Endothelial cell of umbilical vein (primary cell): Measurements from ENCODE around the gene KLK3. TPM values are rescaled to one million over a fixed set of nuclear protein-coding genes. Genes with fewer than 3 reads are reported as not detected.

Experiments used
- BruUV-seq: library from RNA; stranded (reverse); fragments of 400-500 nt; replicated peaks from 2 replicates; lab custom pipeline; 2021; lab: Mats Ljungman, UMichigan
- CTCF ChIA-PET: fragments of 300-600, 350-600 bp; sonication (Branson Sonifier 250); formaldehyde crosslinking; loops from one replicate; lab custom pipeline; 2021; ENCODE audit warnings: antibody characterized with exemption, inconsistent platforms; lab: Charles Lee
- POLR2A ChIA-PET: fragments of 300-600, 350-600 bp; sonication (Branson Sonifier 250); formaldehyde crosslinking; loops from one replicate; lab custom pipeline; 2021; ENCODE audit warnings: antibody characterized with exemption, inconsistent platforms; lab: Charles Lee
- DNase-seq: peaks from one replicate; pipeline ENCODE4 v3.0.0-alpha.2; 2011; ENCODE audit warnings: low read depth, low spot score
- FAIRE-seq: peaks from 2 replicates; lab custom pipeline; 2011; peaks lifted over from hg19 to GRCh38; lab: Jason Lieb, UNC
- H2AFZ ChIP-seq: 2 replicates; pipeline ENCODE4 v1.6.0; 2012; ENCODE audit warnings: low read depth, low read length, control low read depth, inconsistent platforms
- H3K27ac ChIP-seq: 2 replicates; pipeline ENCODE4 v1.5.1; 2011; ENCODE audit warnings: low read depth, mild to moderate bottlenecking, control low read depth, low read length, moderate library complexity; ENCODE audit not compliant: insufficient read depth
- H3K27me3 ChIP-seq, 2 experiments: 2 replicates each; pipeline versions ENCODE4 v1.6.0 to v1.6.1; 2011; ENCODE audit warnings: low read length in 2 of 2, mixed read lengths in 1 of 2; ENCODE audit not compliant: control insufficient read depth in 2 of 2, insufficient read depth in 2 of 2
- H3K36me3 ChIP-seq, 2 experiments: 2 replicates in 1 of 2; 3 replicates in 1 of 2; pipeline ENCODE4 v1.5.1; 2011; ENCODE audit warnings: low read length in 2 of 2, mild to moderate bottlenecking in 1 of 2, moderate library complexity in 1 of 2; ENCODE audit not compliant: control insufficient read depth in 2 of 2, insufficient read depth in 2 of 2; ENCODE audit errors: extremely low read depth in 1 of 2
- H3K4me1 ChIP-seq: 3 replicates; pipeline ENCODE4 v1.5.1; 2011; ENCODE audit warnings: mild to moderate bottlenecking, low read length; ENCODE audit not compliant: control insufficient read depth, insufficient read depth; ENCODE audit errors: extremely low read depth
- H3K4me2 ChIP-seq: 2 replicates; pipeline ENCODE4 v1.6.1; 2011; ENCODE audit warnings: low read length, control low read depth, mixed read lengths; ENCODE audit not compliant: insufficient read depth
- H3K4me3 ChIP-seq, 3 experiments: fragments of 200-600 bp in 1 of 3; sonication (generic), shearing (Covaris generic) in 1 of 3; replicated peaks in 1 of 3; 2 replicates each; pipeline ENCODE4 v1.5.1; 2011 to 2016; ENCODE audit warnings: control low read depth in 3 of 3, low read length in 3 of 3, mild to moderate bottlenecking in 2 of 3, inconsistent platforms in 1 of 3, low read depth in 1 of 3, moderate library complexity in 1 of 3; ENCODE audit not compliant: insufficient read depth in 1 of 3
- H3K79me2 ChIP-seq: 2 replicates; pipeline ENCODE4 v1.6.0; 2012; ENCODE audit warnings: low read length, inconsistent platforms; ENCODE audit not compliant: control insufficient read depth, insufficient read depth
- H3K9ac ChIP-seq: replicated peaks from 2 replicates; pipeline ENCODE3; 2011; ENCODE audit warnings: low read length, control low read depth; ENCODE audit not compliant: insufficient read depth; ENCODE audit errors: extremely low read depth
- H3K9me1 ChIP-seq: replicated peaks from 3 replicates; pipeline ENCODE4 v1.6.0; 2011; ENCODE audit warnings: mild to moderate bottlenecking, low read length; ENCODE audit not compliant: control insufficient read depth, insufficient read depth; ENCODE audit errors: extremely low read depth
- H3K9me3 ChIP-seq: replicated peaks from 2 replicates; pipeline ENCODE4 v1.5.1; 2012; ENCODE audit warnings: low read length, inconsistent platforms; ENCODE audit not compliant: control insufficient read depth, insufficient read depth
- H4K20me1 ChIP-seq: replicated peaks from 2 replicates; pipeline ENCODE3; 2011; ENCODE audit warnings: mild to moderate bottlenecking, low read length; ENCODE audit not compliant: control insufficient read depth, insufficient read depth; ENCODE audit errors: extremely low read depth
- CTCF ChIP-seq, 2 donors: IDR thresholded peaks; 1 replicate in 1 of 2; 2 replicates in 1 of 2; pipeline ENCODE4 v1.5.1; 2011; ENCODE audit warnings: low read length in 2 of 2, mild to moderate bottlenecking in 2 of 2, moderate library complexity in 2 of 2, control low read depth in 1 of 2, inconsistent platforms in 1 of 2, low read depth in 1 of 2; ENCODE audit not compliant: insufficient read depth in 1 of 2; ENCODE audit errors: extremely low read depth in 1 of 2
- EZH2 ChIP-seq: IDR thresholded peaks from 2 replicates; pipeline ENCODE4 v1.6.1; 2012; ENCODE audit warnings: borderline replicate concordance, low read depth, mild to moderate bottlenecking, moderate library complexity, low read length, inconsistent platforms; ENCODE audit not compliant: severe bottlenecking
- FOS ChIP-seq: IDR thresholded peaks from 2 replicates; pipeline ENCODE4 v1.6.1; 2011; ENCODE audit warnings: mild to moderate bottlenecking, low read length, moderate library complexity, borderline replicate concordance; ENCODE audit not compliant: insufficient read depth
- GATA2 ChIP-seq: IDR thresholded peaks from 2 replicates; pipeline ENCODE4 v1.7.0; 2011; ENCODE audit warnings: low read depth, mild to moderate bottlenecking, moderate library complexity, mixed read lengths, low read length; ENCODE audit not compliant: insufficient read length, insufficient read depth
- JUN ChIP-seq: IDR thresholded peaks from 2 replicates; pipeline ENCODE4 v1.6.1; 2011; ENCODE audit warnings: borderline replicate concordance, low read depth; ENCODE audit not compliant: insufficient read length, insufficient read depth
- MAX ChIP-seq: IDR thresholded peaks from 2 replicates; pipeline ENCODE4 v1.6.1; 2011; ENCODE audit not compliant: insufficient read depth, insufficient read length
- MYC ChIP-seq: IDR thresholded peaks from one replicate; pipeline ENCODE4 v1.6.1; 2011; ENCODE audit warnings: mild to moderate bottlenecking, low read depth, low read length
- POLR2A ChIP-seq: IDR thresholded peaks from 2 replicates; pipeline ENCODE4 v1.6.1; 2012; ENCODE audit warnings: low read depth, mild to moderate bottlenecking, control low read depth, low read length
- POLR2AphosphoS5 ChIP-seq: IDR thresholded peaks from 2 replicates; pipeline ENCODE4 v1.6.1; 2012; ENCODE audit warnings: low read depth, mild to moderate bottlenecking, control low read depth, low read length, moderate library complexity; ENCODE audit not compliant: insufficient read depth
- dilution Hi-C: fragments of 300-500 bp; cut with MboI; formaldehyde crosslinking; loops from one replicate; pipeline ENCODE4 v1.15.0; 2019; ENCODE audit warnings: low sequenced_read_pairs; ENCODE audit not compliant: extremely low pct_ligation_motif_present
- intact Hi-C: fragments of 100-400 bp; cut with micrococcal nuclease; formaldehyde crosslinking; loops from one replicate; pipeline ENCODE4 v1.10.0; 2022
- polyA plus RNA-seq, 4 experiments: library from polyadenylated mRNA; depleted of rRNA in 3 of 4; stranded (reverse) in 3 of 4; unstranded in 1 of 4; fragments of >200 nt; gene quantifications; 2 replicates each; pipeline versions ENCODE4 v1.2.1 to v1.2.3, GENCODE V29; 2011 to 2012; ENCODE audit warnings: missing spikeins in 1 of 4
- total RNA-seq: library from RNA; stranded (reverse); gene quantifications from 2 replicates; pipeline ENCODE4 v1.2.3, GENCODE V29; 2021

Gene KLK3
- total and polyA plus RNA-seq, 2 donors (not counting 3 experiments of a cell fraction or from before 2014, with no cell fraction given): not detected

DNA sequence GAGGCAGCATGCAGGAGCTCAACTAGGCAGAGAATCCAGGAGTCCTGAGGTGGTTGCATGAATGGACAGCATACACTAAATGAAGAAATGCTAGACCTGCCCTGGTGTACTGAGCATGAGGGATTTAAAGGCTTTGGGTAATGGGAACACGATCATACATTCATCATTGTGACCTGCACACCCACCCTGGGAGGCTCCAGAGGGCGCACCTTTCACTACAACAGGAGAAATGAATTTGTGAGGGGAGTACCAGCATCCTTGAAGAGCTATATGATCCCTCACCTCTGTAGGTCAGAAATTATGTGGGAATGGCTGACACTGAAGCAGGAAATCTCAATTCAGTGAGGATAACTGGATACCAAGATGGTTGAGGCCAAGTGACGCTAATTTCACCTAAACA, 27.5 kb downstream of the KLK3 start:
- Histone ChIP-seq H3K4me3 (no peak overlapping the region), H3K36me3 (no peaks in the 10 kb centered on the region), H3K27me3 (peaks cover 0 to 3% of the 10 kb centered on the region in 2 experiments), H3K9me3 (no peaks in the 10 kb centered on the region), H3K79me2 (no peaks in the 10 kb centered on the region), H2AFZ (no peak overlapping the region), H3K9ac (no peak overlapping the region), H3K27ac (no peak overlapping the region), H3K9me1 (no peaks in the 10 kb centered on the region), H3K4me1 (no peaks in the 10 kb centered on the region), H3K4me2 (no peak overlapping the region), H4K20me1 (no peaks in the 10 kb centered on the region)
- dilution Hi-C loops (no loop called here), intact Hi-C loops (no loop called here)
- no peak for FAIRE-seq
- DNase-seq: no peak
- CTCF ChIA-PET: no interaction called here
- POLR2A ChIA-PET: no interaction called here
- TF ChIP-seq GATA2: no peak
- no peak for TF ChIP-seq FOS
- no peak for TF ChIP-seq MAX
- TF ChIP-seq JUN: no peak
- TF ChIP-seq POLR2AphosphoS5: no peak
- TF ChIP-seq CTCF (IDR thresholded peaks at IDR 0.05; ENCODE audit: extremely low read depth in 1 of 2, insufficient read depth in 1 of 2, low read depth in 1 of 2, low read length in 2 of 2): no peak
- TF ChIP-seq POLR2A: no peak
- no peak for TF ChIP-seq EZH2
- TF ChIP-seq MYC: no peak
- BruUV-seq: no TSS peak
